ENCODE measurements around the gene GGN. TPM values are rescaled to one million over a fixed set of nuclear protein-coding genes. Genes with fewer than 3 reads are reported as not detected.

The GGN gene
- total RNA-seq, 1 experiment from 2014 or later, result 1.4 TPM

DNA sequence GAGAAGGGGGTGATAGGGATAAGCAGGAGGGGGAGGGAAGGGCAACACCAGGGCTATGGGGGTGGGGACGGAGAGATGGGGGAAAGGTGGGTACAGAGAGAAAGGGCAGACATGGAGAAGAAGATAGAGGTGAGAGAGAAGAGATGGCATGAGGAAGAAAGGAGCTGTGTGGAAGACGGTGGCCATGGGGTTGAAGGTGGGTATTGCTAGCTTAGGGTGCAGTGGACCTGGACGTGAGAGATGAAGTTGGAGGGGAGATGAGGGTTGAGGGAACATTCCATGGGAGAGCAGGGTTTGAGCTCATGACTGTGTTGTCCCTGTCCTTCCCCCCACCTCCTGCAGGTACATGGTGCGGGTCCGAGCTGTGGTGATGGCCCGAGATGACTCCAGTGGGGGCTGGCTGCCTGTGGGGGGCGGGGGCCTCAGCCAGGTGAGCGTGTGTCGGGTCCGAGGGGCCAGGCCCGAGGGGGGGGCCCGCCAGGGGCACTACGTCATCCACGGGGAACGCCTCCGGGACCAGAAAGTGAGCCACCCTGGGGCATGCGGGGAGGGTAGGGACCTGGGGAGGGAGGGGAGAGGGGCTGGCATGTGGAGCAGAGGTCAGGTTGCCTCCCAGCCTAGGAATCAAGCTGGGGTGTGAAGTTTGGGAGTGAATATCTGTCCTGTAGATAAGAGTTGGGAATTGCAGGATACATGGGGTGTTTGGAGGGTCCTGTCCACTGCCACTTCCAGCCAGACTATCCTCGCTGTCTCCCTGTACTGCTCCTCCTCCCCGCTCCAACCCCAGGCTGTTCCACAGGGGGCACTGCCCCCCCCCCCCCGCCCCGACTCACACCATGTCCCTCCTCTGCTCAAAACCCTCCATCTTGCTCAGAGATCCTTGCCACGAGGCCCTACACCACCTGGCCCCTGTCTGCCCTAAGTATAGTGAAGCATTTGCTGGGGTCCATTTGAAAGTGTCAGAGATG lies 2.4 kb upstream of the GGN start:
- Mint-ChIP-seq H3K4me1 (ENCODE audit: insufficient read depth, unreplicated experiment) (peaks cover 16% of the 10 kb centered on the region), H3K27ac (ENCODE audit: low read depth, unreplicated experiment) (no peak overlapping the region), H3K9me3 (ENCODE audit: unreplicated experiment) (no peaks in the 10 kb centered on the region), H3K36me3 (ENCODE audit: insufficient read depth, unreplicated experiment) (peaks cover 11% of the 10 kb centered on the region), H3K4me3 (ENCODE audit: unreplicated experiment) (peak overlapping the region; percentile 86), H3K27me3 (ENCODE audit: insufficient read depth, unreplicated experiment) (no peaks in the 10 kb centered on the region)
- ChIA-PET POLR2A (interaction anchor here (0.6 to 4.0 kb wide), 3 partner anchors 9 to 190 kb away, joined by 3 to 46 read pairs (median 5); partner anchors contain the start of gene PSMD8), CTCF (interaction anchor here (0.6 to 1.8 kb wide), 2 partner anchors 13 to 32 kb away, joined by 3 to 10 read pairs; partner anchors contain the start of gene FAM98C)
- intact Hi-C loops (cut with micrococcal nuclease), result loop anchor here (1.0 to 2.0 kb wide), 2 partner anchors 12 to 53 kb away; no protein-coding TSS in a partner anchor
- BruUV-seq (replicated peaks), result no TSS peak
- DNase-seq (ENCODE audit: unreplicated experiment), result no peak
- no peak for TF ChIP-seq CTCF (IDR thresholded peaks at IDR 0.05; ENCODE audit: unreplicated experiment)

DNA sequence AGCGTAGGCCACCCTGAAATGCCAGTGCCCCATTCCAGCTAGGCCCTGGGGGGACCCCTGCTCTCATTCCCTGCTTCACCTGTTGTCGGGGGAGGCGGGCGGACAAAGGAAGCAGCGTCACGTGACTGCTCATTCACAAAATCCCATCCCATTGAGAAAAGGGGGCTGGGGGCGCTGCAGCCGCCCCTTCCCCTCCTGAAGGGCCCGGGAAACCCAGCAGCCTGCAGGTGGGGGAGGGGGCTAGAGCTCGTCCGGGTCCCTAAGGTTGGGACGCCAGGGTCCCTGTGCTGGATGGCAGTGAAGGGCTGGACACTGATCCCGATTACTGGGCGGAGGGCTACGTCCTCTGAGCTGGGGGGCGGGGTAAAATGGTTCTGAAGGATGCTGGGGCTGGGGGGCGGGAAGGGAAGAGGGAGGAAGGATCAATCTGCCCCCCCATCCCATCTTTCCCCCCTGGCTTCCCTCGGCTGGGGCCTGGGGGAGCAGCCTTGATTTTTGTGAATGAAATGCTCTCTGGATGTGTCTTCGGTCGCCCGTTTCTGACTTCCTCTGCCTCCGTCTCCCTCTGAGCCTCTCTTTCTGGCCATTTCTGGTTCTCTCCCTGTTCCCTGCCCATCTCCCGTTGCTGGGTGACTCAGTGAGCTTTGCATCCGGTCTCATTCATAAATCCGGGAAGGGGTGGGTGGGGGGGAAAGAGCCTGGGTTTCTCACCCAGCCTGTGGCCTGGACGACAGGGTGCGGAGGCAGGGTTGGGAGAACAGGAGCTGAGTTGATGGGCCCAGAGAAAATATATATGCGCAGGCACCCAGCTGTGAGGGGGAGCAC lies 1.5 kb upstream of the GGN start:
- H3K4me3 Mint-ChIP-seq (ENCODE audit: unreplicated experiment), result peak overlapping the region; percentile 86
- peaks cover 14% of the 10 kb centered on the region for H3K36me3 Mint-ChIP-seq (ENCODE audit: insufficient read depth, unreplicated experiment)
- no TSS peak for BruUV-seq (replicated peaks)
- peaks cover 16% of the 10 kb centered on the region for H3K4me1 Mint-ChIP-seq (ENCODE audit: insufficient read depth, unreplicated experiment)
- H3K27ac Mint-ChIP-seq (ENCODE audit: low read depth, unreplicated experiment), result no peak overlapping the region
- no peaks in the 10 kb centered on the region for H3K9me3 Mint-ChIP-seq (ENCODE audit: unreplicated experiment)
- POLR2A ChIA-PET, result interaction anchor here (0.6 to 4.0 kb wide), 5 partner anchors 10 to 1882 kb away, joined by 3 to 46 read pairs (median 5); partner anchors contain the start of genes FAM98C and PSMD8
- CTCF ChIA-PET, result interaction anchor here (0.8 to 1.8 kb wide), 2 partner anchors 14 to 491 kb away, joined by 3 to 10 read pairs; partner anchors contain the start of gene FAM98C
- peak; percentile 85 for DNase-seq (ENCODE audit: unreplicated experiment)
- intact Hi-C loops (cut with micrococcal nuclease), result loop anchor here (1.0 to 2.0 kb wide), 2 partner anchors 13 to 53 kb away; no protein-coding TSS in a partner anchor
- no peaks in the 10 kb centered on the region for H3K27me3 Mint-ChIP-seq (ENCODE audit: insufficient read depth, unreplicated experiment)
- TF ChIP-seq CTCF (IDR thresholded peaks at IDR 0.05; ENCODE audit: unreplicated experiment), result no peak

DNA sequence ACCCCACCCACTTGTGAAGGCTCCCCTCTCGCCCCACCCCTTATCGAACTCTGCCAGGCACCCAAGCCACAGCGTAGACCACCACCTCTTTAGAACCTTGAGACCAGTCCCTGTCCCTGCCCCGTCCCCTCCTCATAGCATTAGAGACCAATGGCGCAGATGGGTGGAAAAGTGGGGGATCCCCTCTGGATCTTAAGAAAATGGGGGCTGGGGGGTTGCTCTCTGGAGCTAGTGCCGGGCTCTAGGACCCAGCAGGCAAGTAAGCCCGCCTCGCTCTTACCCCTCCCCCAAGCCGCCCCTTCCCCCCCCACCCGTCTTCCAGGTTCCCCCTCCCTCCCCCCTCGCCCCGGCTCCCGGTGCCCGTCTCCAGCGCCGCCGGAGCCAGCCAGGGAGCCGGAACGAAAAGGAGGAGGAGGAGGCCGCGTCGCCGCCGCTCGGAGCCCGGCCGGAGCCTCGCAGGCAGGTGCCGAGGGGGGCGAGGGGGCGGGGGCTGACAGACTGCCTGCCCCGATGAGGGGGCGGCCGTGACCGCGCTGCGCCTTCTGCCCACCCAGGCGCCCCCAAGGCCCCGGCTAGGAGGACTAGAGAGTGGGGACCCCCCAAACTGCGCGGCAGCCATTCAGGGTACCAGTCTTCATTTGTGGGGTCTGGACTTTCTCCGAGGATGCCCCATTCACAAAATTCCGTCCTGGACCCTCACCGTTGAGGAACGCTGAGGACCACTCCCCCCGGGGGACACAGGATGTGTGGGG lies 691 bp upstream of the GGN start, which contains the start of gene SPRED3:
TSS of gene SPRED3 (plus strand) at position 349 of the 752 bp plus-strand sequence. CDS start 1,606 bp downstream, outside the sequence.
- ChIA-PET CTCF (interaction anchor here (0.6 to 1.8 kb wide), 6 partner anchors 15 to 490 kb away, joined by 3 to 10 read pairs (median 4); partner anchors contain the start of gene FAM98C), POLR2A (interaction anchor here (0.6 to 4.0 kb wide), 8 partner anchors 11 to 1003 kb away, joined by 3 to 46 read pairs (median 4); partner anchors contain the start of genes FAM98C, MED29, MRPS12 and PSMD8)
- Mint-ChIP-seq H3K36me3 (ENCODE audit: insufficient read depth, unreplicated experiment) (peaks cover 20% of the 10 kb centered on the region), H3K27me3 (ENCODE audit: insufficient read depth, unreplicated experiment) (no peaks in the 10 kb centered on the region), H3K27ac (ENCODE audit: low read depth, unreplicated experiment) (no peak within 1 kb of the TSS), H3K4me3 (ENCODE audit: unreplicated experiment) (peak within 1 kb of the TSS; percentile 86), H3K9me3 (ENCODE audit: unreplicated experiment) (no peaks in the 10 kb centered on the region), H3K4me1 (ENCODE audit: insufficient read depth, unreplicated experiment) (peaks cover 16% of the 10 kb centered on the region)
- no peak for TF ChIP-seq CTCF (IDR thresholded peaks at IDR 0.05; ENCODE audit: unreplicated experiment)
- no TSS peak for BruUV-seq (replicated peaks)
- intact Hi-C loops (cut with micrococcal nuclease), result loop anchor here (1.0 to 2.0 kb wide), 2 partner anchors 14 to 52 kb away; no protein-coding TSS in a partner anchor
- peak; percentile 68 for DNase-seq (ENCODE audit: unreplicated experiment)
